Adrenal gland (tissue), 5 donors: Measurements from ENCODE around the gene MS4A6A.

Experiments
- POLR2A ChIP-seq, 2 donors: fragments of 450-650 bp; IDR thresholded peaks; one replicate each; pipeline ENCODE4 v1.6.1; 2017; ENCODE audit warnings: antibody characterized with exemption in 2 of 2, mild to moderate bottlenecking in 2 of 2, moderate library complexity in 1 of 2
- TF ChIP-seq, protein P1 (sequence below), 6 experiments: fragments of 450-650 bp in 4 of 6; fragments of 200-600 bp in 2 of 6; sonication (generic) in 1 of 6; IDR thresholded peaks; 1 replicate in 5 of 6; 2 replicates in 1 of 6; pipeline versions ENCODE4 v1.5.1 to v1.8.0; 2016 to 2021; ENCODE audit warnings: antibody characterized with exemption in 6 of 6, mild to moderate bottlenecking in 2 of 6, moderate library complexity in 1 of 6
- donor health status: DM: no; HTN: no; CAD: no.

DNA sequence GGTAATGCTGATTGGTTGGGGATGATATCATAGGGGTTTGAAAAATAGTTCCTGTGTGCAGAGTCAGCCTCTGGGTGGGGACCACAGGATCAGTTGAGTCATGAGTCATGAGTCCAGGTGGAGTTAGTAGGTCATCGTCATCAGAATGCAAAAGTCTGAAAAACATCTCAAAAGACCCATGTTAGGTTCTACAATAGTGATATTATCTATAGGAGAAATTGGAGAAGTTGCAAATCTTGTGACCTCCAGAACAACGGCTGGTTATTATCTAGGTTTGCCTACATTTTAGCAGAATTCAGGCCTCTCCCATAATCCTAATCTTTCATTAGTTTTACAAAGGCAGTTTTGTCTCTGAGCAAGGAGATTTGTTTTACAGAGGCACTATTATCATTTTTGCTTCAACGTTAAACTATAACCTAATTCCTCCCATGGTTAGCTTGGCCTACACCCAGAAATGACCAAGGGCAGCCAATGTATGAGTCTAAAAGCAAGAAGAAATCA, 55.5 kb downstream of the MS4A6A start:
- TF ChIP-seq, protein P1, sequence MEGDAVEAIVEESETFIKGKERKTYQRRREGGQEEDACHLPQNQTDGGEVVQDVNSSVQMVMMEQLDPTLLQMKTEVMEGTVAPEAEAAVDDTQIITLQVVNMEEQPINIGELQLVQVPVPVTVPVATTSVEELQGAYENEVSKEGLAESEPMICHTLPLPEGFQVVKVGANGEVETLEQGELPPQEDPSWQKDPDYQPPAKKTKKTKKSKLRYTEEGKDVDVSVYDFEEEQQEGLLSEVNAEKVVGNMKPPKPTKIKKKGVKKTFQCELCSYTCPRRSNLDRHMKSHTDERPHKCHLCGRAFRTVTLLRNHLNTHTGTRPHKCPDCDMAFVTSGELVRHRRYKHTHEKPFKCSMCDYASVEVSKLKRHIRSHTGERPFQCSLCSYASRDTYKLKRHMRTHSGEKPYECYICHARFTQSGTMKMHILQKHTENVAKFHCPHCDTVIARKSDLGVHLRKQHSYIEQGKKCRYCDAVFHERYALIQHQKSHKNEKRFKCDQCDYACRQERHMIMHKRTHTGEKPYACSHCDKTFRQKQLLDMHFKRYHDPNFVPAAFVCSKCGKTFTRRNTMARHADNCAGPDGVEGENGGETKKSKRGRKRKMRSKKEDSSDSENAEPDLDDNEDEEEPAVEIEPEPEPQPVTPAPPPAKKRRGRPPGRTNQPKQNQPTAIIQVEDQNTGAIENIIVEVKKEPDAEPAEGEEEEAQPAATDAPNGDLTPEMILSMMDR (IDR thresholded peaks at IDR 0.05), result no peak
- no peak for TF ChIP-seq POLR2A (IDR thresholded peaks at IDR 0.05)
